Mesendoderm (in vitro differentiated cells): ENCODE data around the gene GUCY1A2.

Experiments used
- DNase-seq: peaks from one replicate; pipeline ENCODE4 v3.0.0; 2013
- H2AK5ac ChIP-seq: 2 replicates; pipeline ENCODE4 v1.6.1; 2013; ENCODE audit warnings: low read length, inconsistent platforms
- H2BK120ac ChIP-seq: 2 replicates; pipeline ENCODE4 v1.6.1; 2013; ENCODE audit warnings: low read depth, mild to moderate bottlenecking, low read length, moderate library complexity, mixed read lengths
- H2BK15ac ChIP-seq: replicated peaks from 2 replicates; pipeline ENCODE4 v1.6.1; 2013; ENCODE audit warnings: low read depth, mild to moderate bottlenecking, moderate library complexity
- H2BK5ac ChIP-seq: 2 replicates; pipeline ENCODE4 v1.6.1; 2013; ENCODE audit warnings: low read length, inconsistent platforms
- H3K18ac ChIP-seq: 2 replicates; pipeline ENCODE4 v1.6.1; 2013; ENCODE audit warnings: mild to moderate bottlenecking, low read length, mixed read lengths
- H3K23ac ChIP-seq: one replicate; pipeline ENCODE4 v1.6.1; 2013; ENCODE audit warnings: low read length
- H3K27ac ChIP-seq: 2 replicates; pipeline ENCODE4 v1.5.1; 2013; ENCODE audit warnings: low read depth, mild to moderate bottlenecking, inconsistent platforms, low read length, moderate library complexity
- H3K27me3 ChIP-seq: 2 replicates; pipeline ENCODE4 v1.6.1; 2013; ENCODE audit warnings: low read length, control low read depth, mild to moderate bottlenecking, inconsistent platforms; ENCODE audit not compliant: insufficient read depth, poor library complexity
- H3K36me3 ChIP-seq: 2 replicates; pipeline ENCODE4 v1.6.1; 2013; ENCODE audit warnings: low read length, inconsistent platforms; ENCODE audit not compliant: control insufficient read depth, insufficient read depth
- H3K4ac ChIP-seq: one replicate; pipeline ENCODE4 v1.6.1; 2013; ENCODE audit warnings: low read depth, mild to moderate bottlenecking, low read length, moderate library complexity
- H3K4me1 ChIP-seq: 2 replicates; pipeline ENCODE4 v1.6.1; 2013; ENCODE audit warnings: low read depth, low read length, inconsistent platforms; ENCODE audit not compliant: control insufficient read depth
- H3K4me2 ChIP-seq: 2 replicates; pipeline ENCODE4 v1.6.1; 2013; ENCODE audit warnings: low read length
- H3K4me3 ChIP-seq: 2 replicates; pipeline ENCODE4 v1.5.1; 2013; ENCODE audit warnings: mild to moderate bottlenecking, low read length
- H3K56ac ChIP-seq: one replicate; pipeline ENCODE4 v1.6.1; 2013; ENCODE audit warnings: low read length
- H3K79me1 ChIP-seq: 2 replicates; pipeline ENCODE4 v1.6.1; 2013; ENCODE audit warnings: low read length, inconsistent platforms
- H3K79me2 ChIP-seq: 2 replicates; pipeline ENCODE4 v1.6.1; 2013; ENCODE audit warnings: mild to moderate bottlenecking, low read length; ENCODE audit not compliant: control insufficient read depth, insufficient read depth
- H3K9ac ChIP-seq: 2 replicates; pipeline ENCODE4 v1.6.1; 2013; ENCODE audit warnings: low read length, inconsistent platforms
- H4K5ac ChIP-seq: one replicate; pipeline ENCODE4 v1.6.1; 2013; ENCODE audit warnings: low read length
- H4K8ac ChIP-seq: one replicate; pipeline ENCODE4 v1.6.1; 2013; ENCODE audit warnings: low read depth, mild to moderate bottlenecking, control low read depth, low read length, moderate library complexity
- WGBS: extraction: QIAGEN DNeasy Blood & Tissue Kit; methylation state at CpG from one replicate; pipeline ENCODE4 v1.1.7; 2013; ENCODE audit warnings: low lambda C conversion rate, missing lambda C conversion rate; ENCODE audit not compliant: insufficient coverage; ENCODE audit errors: extremely low coverage; 5-methylcytosine and 5-hydroxymethylcytosine counted together

The GUCY1A2 gene

GRCh38 chr11:106959386-106959785 is 58.9 kb downstream of the GUCY1A2 start:
- Histone ChIP-seq H4K8ac (no peak overlapping the region), H3K23ac (no peak overlapping the region), H3K9ac (no peak overlapping the region), H3K27me3 (no peaks in the 10 kb centered on the region), H3K27ac (no peak overlapping the region), H3K79me1 (no peaks in the 10 kb centered on the region), H3K4ac (no peak overlapping the region), H2AK5ac (no peak overlapping the region), H3K18ac (no peak overlapping the region), H2BK120ac (peak overlapping the region; percentile 6), H3K36me3 (no peaks in the 10 kb centered on the region), H2BK15ac (no peak overlapping the region), H3K4me1 (peaks cover 2% of the 10 kb centered on the region), H3K56ac (no peak overlapping the region), H3K4me3 (no peak overlapping the region), H2BK5ac (no peak overlapping the region), H4K5ac (no peak overlapping the region), H3K4me2 (no peak overlapping the region), H3K79me2 (no peaks in the 10 kb centered on the region)
- DNase-seq = no peak
- WGBS = no CpG with 5 or more reads among the region's 3 CpGs

- no peak for DNase-seq
- Histone ChIP-seq H3K4me3 (no peak overlapping the region), H3K4ac (no peak overlapping the region), H3K27me3 (no peaks in the 10 kb centered on the region), H4K5ac (no peak overlapping the region), H3K27ac (no peak overlapping the region), H2BK15ac (no peak overlapping the region), H2BK120ac (no peak overlapping the region), H3K4me1 (peaks cover 2% of the 10 kb centered on the region), H3K23ac (no peak overlapping the region), H2AK5ac (no peak overlapping the region), H2BK5ac (no peak overlapping the region), H3K9ac (no peak overlapping the region), H3K56ac (no peak overlapping the region), H3K18ac (no peak overlapping the region), H3K79me1 (no peaks in the 10 kb centered on the region), H3K4me2 (no peak overlapping the region), H3K36me3 (no peaks in the 10 kb centered on the region), H3K79me2 (no peaks in the 10 kb centered on the region), H4K8ac (no peak overlapping the region)
- WGBS = no CpG with 5 or more reads among the region's 7 CpGs
Measured at GRCh38 chr11:106958517-106959248, 59.6 kb downstream of the GUCY1A2 start.

GRCh38 chr11:106957030-106957482 is 61.2 kb downstream of the GUCY1A2 start:
- Histone ChIP-seq H3K9ac (no peak overlapping the region), H3K36me3 (no peaks in the 10 kb centered on the region), H2BK15ac (no peak overlapping the region), H3K27ac (peak overlapping the region; percentile 26), H4K8ac (no peak overlapping the region), H3K4me2 (no peak overlapping the region), H3K79me1 (no peaks in the 10 kb centered on the region), H3K27me3 (no peaks in the 10 kb centered on the region), H3K18ac (peak overlapping the region; percentile 29), H3K56ac (peak overlapping the region; percentile 51), H2AK5ac (no peak overlapping the region), H2BK5ac (peak overlapping the region; percentile 13), H3K79me2 (no peaks in the 10 kb centered on the region), H2BK120ac (no peak overlapping the region), H3K4ac (no peak overlapping the region), H4K5ac (no peak overlapping the region), H3K4me3 (no peak overlapping the region), H3K4me1 (peaks cover 2% of the 10 kb centered on the region), H3K23ac (no peak overlapping the region)
- WGBS = no CpG with 5 or more reads among the region's 5 CpGs
- DNase-seq = peak; percentile 79

GRCh38 chr11:106950067-106950491 is 68.2 kb downstream of the GUCY1A2 start:
- Histone ChIP-seq H2AK5ac (no peak overlapping the region), H3K4me2 (no peak overlapping the region), H3K4me3 (no peak overlapping the region), H2BK120ac (no peak overlapping the region), H3K27me3 (no peaks in the 10 kb centered on the region), H4K8ac (no peak overlapping the region), H3K36me3 (no peaks in the 10 kb centered on the region), H3K27ac (no peak overlapping the region), H2BK5ac (no peak overlapping the region), H3K4me1 (no peaks in the 10 kb centered on the region), H4K5ac (no peak overlapping the region), H3K23ac (no peak overlapping the region), H3K4ac (no peak overlapping the region), H3K79me2 (no peaks in the 10 kb centered on the region), H3K79me1 (no peaks in the 10 kb centered on the region), H3K9ac (no peak overlapping the region), H2BK15ac (no peak overlapping the region), H3K18ac (no peak overlapping the region), H3K56ac (no peak overlapping the region)
- no peak for DNase-seq

- DNase-seq = no peak
- H3K79me2 ChIP-seq = no peaks in the 10 kb centered on the region
- H3K9ac ChIP-seq = no peak overlapping the region
- H2AK5ac ChIP-seq = no peak overlapping the region
- H2BK120ac ChIP-seq = no peak overlapping the region
- H4K5ac ChIP-seq = no peak overlapping the region
- no peak overlapping the region for H2BK5ac ChIP-seq
- no peak overlapping the region for H3K4ac ChIP-seq
- no peaks in the 10 kb centered on the region for H3K27me3 ChIP-seq
- no peaks in the 10 kb centered on the region for H3K79me1 ChIP-seq
- no peak overlapping the region for H3K27ac ChIP-seq
- no peak overlapping the region for H3K56ac ChIP-seq
- H3K4me3 ChIP-seq = no peak overlapping the region
- H2BK15ac ChIP-seq = no peak overlapping the region
- H3K36me3 ChIP-seq = no peaks in the 10 kb centered on the region
- H3K23ac ChIP-seq = no peak overlapping the region
- no peak overlapping the region for H4K8ac ChIP-seq
- WGBS = no CpG with 5 or more reads among the region's 3 CpGs
- H3K4me2 ChIP-seq = no peak overlapping the region
- no peaks in the 10 kb centered on the region for H3K4me1 ChIP-seq
- no peak overlapping the region for H3K18ac ChIP-seq
Measured at GRCh38 chr11:106943089-106943488, 75.2 kb downstream of the GUCY1A2 start.

GRCh38 chr11:106939157-106939556 is 79.1 kb downstream of the GUCY1A2 start:
- H3K27ac ChIP-seq = no peak overlapping the region
- no peaks in the 10 kb centered on the region for H3K79me2 ChIP-seq
- H3K27me3 ChIP-seq = no peaks in the 10 kb centered on the region
- no peak overlapping the region for H4K5ac ChIP-seq
- no peak overlapping the region for H2AK5ac ChIP-seq
- no peak for DNase-seq
- no peak overlapping the region for H3K18ac ChIP-seq
- no peak overlapping the region for H3K4ac ChIP-seq
- H2BK120ac ChIP-seq = no peak overlapping the region
- H3K4me1 ChIP-seq = no peaks in the 10 kb centered on the region
- H3K23ac ChIP-seq = no peak overlapping the region
- no peak overlapping the region for H4K8ac ChIP-seq
- H3K56ac ChIP-seq = no peak overlapping the region
- H2BK5ac ChIP-seq = no peak overlapping the region
- H3K9ac ChIP-seq = no peak overlapping the region
- no peaks in the 10 kb centered on the region for H3K79me1 ChIP-seq
- no peak overlapping the region for H2BK15ac ChIP-seq
- WGBS = no CpG with 5 or more reads among the region's 2 CpGs
- no peak overlapping the region for H3K4me3 ChIP-seq
- H3K4me2 ChIP-seq = no peak overlapping the region
- H3K36me3 ChIP-seq = no peaks in the 10 kb centered on the region
